HCT116 (cell line): Measurements from ENCODE around the gene LCP1. TPM values are rescaled to one million over a fixed set of nuclear protein-coding genes. Genes with fewer than 3 reads are reported as not detected.

Experiments used
- ATAC-seq: fragments of 200-7000 bp; cut with Tn5 transposase; 2 replicates; pipeline ENCODE4 v1.9.1; 2020; ENCODE audit warnings: mild to moderate bottlenecking, moderate library complexity
- BruUV-seq: library from RNA; stranded (reverse); fragments of 400-500 nt; replicated peaks from 2 replicates; lab custom pipeline; 2021; lab: Mats Ljungman, UMichigan
- CTCF ChIA-PET: fragments of 300-600 bp; sonication (Branson Sonifier 250); formaldehyde crosslinking; loops from one replicate; lab custom pipeline; 2021; ENCODE audit warnings: antibody characterized with exemption; lab: Charles Lee
- POLR2A ChIA-PET: fragments of 300-600, 350-600 bp; sonication (Branson Sonifier 250); formaldehyde crosslinking; loops from one replicate; lab custom pipeline; 2021; ENCODE audit warnings: antibody characterized with exemption; lab: Charles Lee
- RAD21 ChIA-PET, 2 experiments: fragments of 300-600 bp; sonication (Branson Sonifier 250); formaldehyde crosslinking; loops; one replicate each; lab custom pipeline; 2023; ENCODE audit warnings: low total read pairs in 2 of 2; ENCODE audit not compliant: uncharacterized antibody in 2 of 2, unreplicated experiment in 2 of 2, low non-redundant PET in 1 of 2; lab: Charles Lee
- DNase-seq: peaks from one replicate; pipeline ENCODE4 v3.0.0-alpha.2; 2010; ENCODE audit warnings: low read depth, low spot score
- H2AFZ ChIP-seq: fragments of 200-600 bp; shearing (Covaris generic), sonication (generic); 2 replicates; pipeline ENCODE4 v1.6.1; 2017; ENCODE audit warnings: low read depth, mixed run types, mixed read lengths, antibody characterized with exemption, low read length; ENCODE audit not compliant: poor library complexity, severe bottlenecking
- H3K27ac ChIP-seq: 2 replicates; pipeline ENCODE4 v1.5.1; 2012; ENCODE audit warnings: low read depth, low read length
- H3K27me3 ChIP-seq: fragments of 200-600 bp; sonication (generic); 2 replicates; pipeline ENCODE4 v1.6.1; 2016; ENCODE audit warnings: mixed run types, low read length, mixed read lengths; ENCODE audit not compliant: insufficient read depth
- H3K36me3 ChIP-seq, 2 experiments: fragments of 200-500 bp in 1 of 2; fragments of 200-600 bp in 1 of 2; sonication (Bioruptor generic) in 1 of 2; sonication (generic) in 1 of 2; 2 replicates each; pipeline versions ENCODE4 v1.5.1 to v1.6.1; 2014 to 2016; ENCODE audit warnings: low read length in 2 of 2, inconsistent platforms in 1 of 2, mixed read lengths in 1 of 2, mixed run types in 1 of 2; ENCODE audit not compliant: insufficient read depth in 2 of 2, control insufficient read depth in 1 of 2
- H3K4me1 ChIP-seq, 2 experiments: fragments of 200-600 bp in 1 of 2; sonication (generic) in 1 of 2; 2 replicates each; pipeline versions ENCODE4 v1.5.1 to v1.6.1; 2012 to 2017; ENCODE audit warnings: low read length in 2 of 2, inconsistent platforms in 1 of 2, mild to moderate bottlenecking in 1 of 2, mixed read lengths in 1 of 2, mixed run types in 1 of 2, moderate library complexity in 1 of 2; ENCODE audit not compliant: insufficient read depth in 2 of 2, control insufficient read depth in 1 of 2
- H3K4me2 ChIP-seq: fragments of 200-600 bp; sonication (generic); 2 replicates; pipeline ENCODE4 v1.6.1; 2017; ENCODE audit warnings: mixed run types, low read length, mixed read lengths
- H3K4me3 ChIP-seq, 2 experiments: fragments of 200-600 bp in 1 of 2; sonication (generic) in 1 of 2; replicated peaks in 1 of 2; 2 replicates each; pipeline ENCODE4 v1.5.1; 2011 to 2016; ENCODE audit warnings: low read length in 2 of 2, control low read depth in 1 of 2, low read depth in 1 of 2, mild to moderate bottlenecking in 1 of 2, mixed read lengths in 1 of 2, mixed run types in 1 of 2
- H3K79me2 ChIP-seq: fragments of 200-600 bp; sonication (generic); 2 replicates; pipeline ENCODE4 v1.6.1; 2017; ENCODE audit warnings: mild to moderate bottlenecking, mixed run types, low read length, moderate library complexity, mixed read lengths; ENCODE audit not compliant: insufficient read depth
- H3K9ac ChIP-seq: fragments of 200-600 bp; sonication (generic); 2 replicates; pipeline ENCODE4 v1.6.1; 2016; ENCODE audit warnings: low read length, mixed read lengths
- H3K9me2 ChIP-seq: fragments of 200-600 bp; sonication (generic), shearing (Covaris generic); 2 replicates; pipeline ENCODE4 v1.6.1; 2017; ENCODE audit warnings: mixed run types, mild to moderate bottlenecking, moderate library complexity; ENCODE audit not compliant: insufficient read depth
- H3K9me3 ChIP-seq, 2 experiments: fragments of 200-500 bp in 1 of 2; fragments of 200-600 bp in 1 of 2; sonication (Bioruptor generic) in 1 of 2; sonication (generic) in 1 of 2; 2 replicates each; pipeline ENCODE4 v1.6.1; 2014 to 2017; ENCODE audit warnings: low read length in 2 of 2, mixed read lengths in 2 of 2, inconsistent platforms in 1 of 2, low read depth in 1 of 2, mild to moderate bottlenecking in 1 of 2, mixed run types in 1 of 2, moderate library complexity in 1 of 2; ENCODE audit not compliant: control insufficient read depth in 1 of 2, insufficient read depth in 1 of 2
- H4K20me1 ChIP-seq: fragments of 200-600 bp; sonication (generic), shearing (Covaris generic); 2 replicates; pipeline ENCODE4 v1.6.1; 2017; ENCODE audit warnings: mixed run types, mild to moderate bottlenecking, moderate library complexity; ENCODE audit not compliant: insufficient read depth
- RAD21 ChIP-seq: IDR thresholded peaks from 2 replicates; pipeline ENCODE4 v1.6.1; 2012; ENCODE audit warnings: low read depth, mild to moderate bottlenecking
- SP1 ChIP-seq: IDR thresholded peaks from 2 replicates; pipeline ENCODE4 v1.6.1; 2012; ENCODE audit warnings: low read depth
- intact Hi-C: fragments of 100-400 bp; cut with micrococcal nuclease; formaldehyde crosslinking; loops from 2 replicates; pipeline ENCODE4 v1.10.0; 2022
- total RNA-seq: library from RNA; stranded (reverse); gene quantifications from one replicate; pipeline ENCODE4 v1.2.1, GENCODE V29; 2021; ENCODE audit not compliant: unreplicated experiment
- TF ChIP-seq, protein P1 (sequence below): IDR thresholded peaks from 2 replicates; pipeline ENCODE4 v1.6.1; 2012; ENCODE audit warnings: low read depth
- TF ChIP-seq, protein P2 (sequence below), 3 experiments: fragments of 200-600 bp in 1 of 3; sonication (generic) in 1 of 3; IDR thresholded peaks in 2 of 3; conservative IDR thresholded peaks in 1 of 3; 2 replicates each; pipeline ENCODE4 v1.5.1; 2012 to 2017; ENCODE audit warnings: low read depth in 2 of 3, low read length in 2 of 3, antibody characterized with exemption in 1 of 3, borderline replicate concordance in 1 of 3, control low read depth in 1 of 3, mild to moderate bottlenecking in 1 of 3, mixed read lengths in 1 of 3, mixed run types in 1 of 3, moderate library complexity in 1 of 3; ENCODE audit not compliant: insufficient read depth in 1 of 3

Gene LCP1
- total RNA-seq, 1 experiment from 2014 or later = 2.2 TPM

DNA sequence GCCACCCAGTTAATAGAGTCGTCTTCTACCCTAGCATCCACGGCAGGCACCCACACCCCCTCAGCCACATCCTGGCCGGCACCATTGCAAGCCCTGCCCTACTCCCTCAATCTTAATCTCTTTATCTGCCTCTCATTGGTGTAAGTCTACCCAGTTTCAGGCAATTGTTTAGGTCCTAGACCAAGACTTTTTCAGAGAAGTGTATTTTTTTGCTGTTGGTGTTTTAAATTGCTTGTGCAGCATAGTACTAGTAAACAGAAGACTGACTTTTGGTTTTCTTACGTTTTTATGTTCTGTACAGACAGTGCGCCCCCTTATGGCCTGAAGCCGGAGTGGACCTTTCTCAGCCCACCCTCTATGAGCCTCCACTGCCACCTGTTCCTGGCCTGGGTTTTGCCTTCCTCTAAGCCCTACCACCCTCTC is 2.3 kb upstream of the LCP1 start:
- Histone ChIP-seq H3K9me3 (no peaks in the 10 kb centered on the region), H3K9me2 (no peaks in the 10 kb centered on the region), H3K36me3 (no peaks in the 10 kb centered on the region), H2AFZ (peak overlapping the region; percentile 41), H3K27ac (no peak overlapping the region), H3K4me1 (no peaks in the 10 kb centered on the region), H4K20me1 (no peaks in the 10 kb centered on the region), H3K9ac (no peak overlapping the region), H3K27me3 (no peaks in the 10 kb centered on the region), H3K4me2 (peak overlapping the region; percentile 55), H3K79me2 (no peaks in the 10 kb centered on the region), H3K4me3 (peak overlapping the region in 1 of 2 experiments; percentile 12; a peak in 1 of 4 replicates)
- TF ChIP-seq, protein P1, sequence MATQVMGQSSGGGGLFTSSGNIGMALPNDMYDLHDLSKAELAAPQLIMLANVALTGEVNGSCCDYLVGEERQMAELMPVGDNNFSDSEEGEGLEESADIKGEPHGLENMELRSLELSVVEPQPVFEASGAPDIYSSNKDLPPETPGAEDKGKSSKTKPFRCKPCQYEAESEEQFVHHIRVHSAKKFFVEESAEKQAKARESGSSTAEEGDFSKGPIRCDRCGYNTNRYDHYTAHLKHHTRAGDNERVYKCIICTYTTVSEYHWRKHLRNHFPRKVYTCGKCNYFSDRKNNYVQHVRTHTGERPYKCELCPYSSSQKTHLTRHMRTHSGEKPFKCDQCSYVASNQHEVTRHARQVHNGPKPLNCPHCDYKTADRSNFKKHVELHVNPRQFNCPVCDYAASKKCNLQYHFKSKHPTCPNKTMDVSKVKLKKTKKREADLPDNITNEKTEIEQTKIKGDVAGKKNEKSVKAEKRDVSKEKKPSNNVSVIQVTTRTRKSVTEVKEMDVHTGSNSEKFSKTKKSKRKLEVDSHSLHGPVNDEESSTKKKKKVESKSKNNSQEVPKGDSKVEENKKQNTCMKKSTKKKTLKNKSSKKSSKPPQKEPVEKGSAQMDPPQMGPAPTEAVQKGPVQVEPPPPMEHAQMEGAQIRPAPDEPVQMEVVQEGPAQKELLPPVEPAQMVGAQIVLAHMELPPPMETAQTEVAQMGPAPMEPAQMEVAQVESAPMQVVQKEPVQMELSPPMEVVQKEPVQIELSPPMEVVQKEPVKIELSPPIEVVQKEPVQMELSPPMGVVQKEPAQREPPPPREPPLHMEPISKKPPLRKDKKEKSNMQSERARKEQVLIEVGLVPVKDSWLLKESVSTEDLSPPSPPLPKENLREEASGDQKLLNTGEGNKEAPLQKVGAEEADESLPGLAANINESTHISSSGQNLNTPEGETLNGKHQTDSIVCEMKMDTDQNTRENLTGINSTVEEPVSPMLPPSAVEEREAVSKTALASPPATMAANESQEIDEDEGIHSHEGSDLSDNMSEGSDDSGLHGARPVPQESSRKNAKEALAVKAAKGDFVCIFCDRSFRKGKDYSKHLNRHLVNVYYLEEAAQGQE = no peak
- TF ChIP-seq SP1 = no peak
- TF ChIP-seq, protein P2, sequence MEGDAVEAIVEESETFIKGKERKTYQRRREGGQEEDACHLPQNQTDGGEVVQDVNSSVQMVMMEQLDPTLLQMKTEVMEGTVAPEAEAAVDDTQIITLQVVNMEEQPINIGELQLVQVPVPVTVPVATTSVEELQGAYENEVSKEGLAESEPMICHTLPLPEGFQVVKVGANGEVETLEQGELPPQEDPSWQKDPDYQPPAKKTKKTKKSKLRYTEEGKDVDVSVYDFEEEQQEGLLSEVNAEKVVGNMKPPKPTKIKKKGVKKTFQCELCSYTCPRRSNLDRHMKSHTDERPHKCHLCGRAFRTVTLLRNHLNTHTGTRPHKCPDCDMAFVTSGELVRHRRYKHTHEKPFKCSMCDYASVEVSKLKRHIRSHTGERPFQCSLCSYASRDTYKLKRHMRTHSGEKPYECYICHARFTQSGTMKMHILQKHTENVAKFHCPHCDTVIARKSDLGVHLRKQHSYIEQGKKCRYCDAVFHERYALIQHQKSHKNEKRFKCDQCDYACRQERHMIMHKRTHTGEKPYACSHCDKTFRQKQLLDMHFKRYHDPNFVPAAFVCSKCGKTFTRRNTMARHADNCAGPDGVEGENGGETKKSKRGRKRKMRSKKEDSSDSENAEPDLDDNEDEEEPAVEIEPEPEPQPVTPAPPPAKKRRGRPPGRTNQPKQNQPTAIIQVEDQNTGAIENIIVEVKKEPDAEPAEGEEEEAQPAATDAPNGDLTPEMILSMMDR (IDR thresholded peaks at IDR 0.05 in 2 of 3, conservative IDR thresholded peaks at IDR 0.05 in 1 of 3; ENCODE audit: borderline replicate concordance in 1 of 3, insufficient read depth in 1 of 3, low read depth in 2 of 3, low read length in 2 of 3) = peak; percentile 32 to 81 (median 81); a peak in 5 of 6 replicates
- TF ChIP-seq RAD21 = peak; percentile 48
- CTCF ChIA-PET = no interaction called here
- RAD21 ChIA-PET = no interaction called here
- intact Hi-C loops = no loop called here
- DNase-seq = peak; percentile 28
- no TSS peak for BruUV-seq
- POLR2A ChIA-PET = no interaction called here
- peak; percentile 98 for ATAC-seq
